ENCODE results near the gene NRXN3. TPM values are rescaled to one million over a fixed set of nuclear protein-coding genes. Genes with fewer than 3 reads are reported as not detected.

The NRXN3 gene
- total and polyA plus RNA-seq, 2 of the 13 experiments (the other 11 are each of a cell fraction or from before 2014, with no cell fraction given), result 0.03 TPM; not detected in 1

- no peaks in the 10 kb centered on the region for H3K36me3 ChIP-seq (replicated peaks in 1 of 2; ENCODE audit: control insufficient read depth in 1 of 2, insufficient read depth in 2 of 2, low read length in 2 of 2)
- POLR2A ChIA-PET, result no interaction called here
- DNase-seq (ENCODE audit: low spot score) (no peak), ATAC-seq (no peak), FAIRE-seq (no peak)
- H3K4me1 ChIP-seq (ENCODE audit: insufficient read depth, low read length), result no peaks in the 10 kb centered on the region
- H3K79me2 ChIP-seq (ENCODE audit: insufficient read depth, low read length), result no peaks in the 10 kb centered on the region
- H4K20me1 ChIP-seq (ENCODE audit: insufficient read depth, low read length), result no peaks in the 10 kb centered on the region
- no peaks in the 10 kb centered on the region for H3K27me3 ChIP-seq (ENCODE audit: control insufficient read depth in 1 of 2, insufficient read depth in 2 of 2, low read length in 2 of 2)
- H3K27ac ChIP-seq (ENCODE audit: extremely low read length, insufficient read depth, low read length), result no peak overlapping the region
- H3K4me2 ChIP-seq (ENCODE audit: low read depth, low read length), result no peak overlapping the region
- WGBS (ENCODE audit: low lambda C conversion rate), result 3% methylated on average over 2 of the region's 2 CpGs
- BruUV-seq (replicated peaks), result no TSS peak
- H3K9me3 ChIP-seq (ENCODE audit: low read length), result peaks cover 65% of the 10 kb centered on the region
- no peak overlapping the region for H3K4me3 ChIP-seq (replicated peaks in 1 of 3; ENCODE audit: insufficient read depth in 1 of 3, low read depth in 2 of 3, low read length in 3 of 3)
- no peak overlapping the region for H3K9ac ChIP-seq (ENCODE audit: insufficient read depth, low read depth, low read length)
- intact Hi-C loops (cut with micrococcal nuclease; ENCODE audit: unreplicated experiment) (no loop called here), in situ Hi-C loops (cut with HindIII; ENCODE audit: extremely low pct_ligation_motif_present, low pct_unique_long_range_greater_than_20kb) (no loop called here)
- TF ChIP-seq, protein P1, sequence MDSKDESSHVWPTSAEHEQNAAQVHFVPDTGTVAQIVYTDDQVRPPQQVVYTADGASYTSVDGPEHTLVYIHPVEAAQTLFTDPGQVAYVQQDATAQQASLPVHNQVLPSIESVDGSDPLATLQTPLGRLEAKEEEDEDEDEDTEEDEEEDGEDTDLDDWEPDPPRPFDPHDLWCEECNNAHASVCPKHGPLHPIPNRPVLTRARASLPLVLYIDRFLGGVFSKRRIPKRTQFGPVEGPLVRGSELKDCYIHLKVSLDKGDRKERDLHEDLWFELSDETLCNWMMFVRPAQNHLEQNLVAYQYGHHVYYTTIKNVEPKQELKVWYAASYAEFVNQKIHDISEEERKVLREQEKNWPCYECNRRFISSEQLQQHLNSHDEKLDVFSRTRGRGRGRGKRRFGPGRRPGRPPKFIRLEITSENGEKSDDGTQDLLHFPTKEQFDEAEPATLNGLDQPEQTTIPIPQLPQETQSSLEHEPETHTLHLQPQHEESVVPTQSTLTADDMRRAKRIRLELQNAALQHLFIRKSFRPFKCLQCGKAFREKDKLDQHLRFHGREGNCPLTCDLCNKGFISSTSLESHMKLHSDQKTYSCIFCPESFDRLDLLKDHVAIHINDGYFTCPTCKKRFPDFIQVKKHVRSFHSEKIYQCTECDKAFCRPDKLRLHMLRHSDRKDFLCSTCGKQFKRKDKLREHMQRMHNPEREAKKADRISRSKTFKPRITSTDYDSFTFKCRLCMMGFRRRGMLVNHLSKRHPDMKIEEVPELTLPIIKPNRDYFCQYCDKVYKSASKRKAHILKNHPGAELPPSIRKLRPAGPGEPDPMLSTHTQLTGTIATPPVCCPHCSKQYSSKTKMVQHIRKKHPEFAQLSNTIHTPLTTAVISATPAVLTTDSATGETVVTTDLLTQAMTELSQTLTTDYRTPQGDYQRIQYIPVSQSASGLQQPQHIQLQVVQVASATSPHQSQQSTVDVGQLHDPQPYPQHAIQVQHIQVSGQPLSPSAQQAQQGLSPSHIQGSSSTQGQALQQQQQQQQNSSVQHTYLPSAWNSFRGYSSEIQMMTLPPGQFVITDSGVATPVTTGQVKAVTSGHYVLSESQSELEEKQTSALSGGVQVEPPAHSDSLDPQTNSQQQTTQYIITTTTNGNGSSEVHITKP (CRISPR knock-in tag; IDR thresholded peaks at IDR 0.05; ENCODE audit: low read depth), result no peak
- no peak for TF ChIP-seq PCBP2 (optimal IDR thresholded peaks at IDR 0.05; ENCODE audit: low read depth, low read length, poor library complexity, severe bottlenecking)
- CTCF ChIA-PET (ENCODE audit: low intra/inter-chr PET ratio, low total read pairs), result no interaction called here
- no peak overlapping the region for H2AFZ ChIP-seq (ENCODE audit: low read length)
Measured at GRCh38 chr14:79209418-79209817, 1039.2 kb downstream of the NRXN3 start.

DNA sequence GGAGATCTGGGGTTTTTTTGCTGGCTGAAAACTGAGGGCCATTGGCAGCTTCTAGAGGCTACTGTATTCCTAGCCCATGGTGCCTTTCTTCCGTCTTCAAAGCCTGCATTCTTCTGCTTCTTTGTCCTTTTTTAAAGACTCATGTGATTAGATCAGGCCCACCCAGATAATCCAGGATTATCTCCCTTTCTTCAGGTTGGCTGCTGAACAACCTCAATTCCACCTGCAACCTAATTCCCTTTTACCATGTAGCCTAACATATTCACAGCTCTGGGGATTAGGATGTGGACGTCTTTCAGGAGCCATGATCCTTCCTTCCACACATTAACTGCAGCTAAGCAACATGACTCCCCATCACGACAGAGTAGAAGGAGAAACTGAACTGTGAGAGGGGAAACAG lies 1055.6 kb downstream of the NRXN3 start:
- Histone ChIP-seq H3K27me3 (ENCODE audit: control insufficient read depth in 1 of 2, insufficient read depth in 2 of 2, low read length in 2 of 2) (no peaks in the 10 kb centered on the region), H3K9ac (ENCODE audit: insufficient read depth, low read depth, low read length) (no peak overlapping the region), H3K79me2 (ENCODE audit: insufficient read depth, low read length) (no peaks in the 10 kb centered on the region), H4K20me1 (ENCODE audit: insufficient read depth, low read length) (no peaks in the 10 kb centered on the region), H3K4me1 (ENCODE audit: insufficient read depth, low read length) (no peaks in the 10 kb centered on the region), H3K27ac (ENCODE audit: extremely low read length, insufficient read depth, low read length) (no peak overlapping the region), H2AFZ (ENCODE audit: low read length) (no peak overlapping the region), H3K4me3 (replicated peaks in 1 of 3; ENCODE audit: insufficient read depth in 1 of 3, low read depth in 2 of 3, low read length in 3 of 3) (no peak overlapping the region), H3K36me3 (replicated peaks in 1 of 2; ENCODE audit: control insufficient read depth in 1 of 2, insufficient read depth in 2 of 2, low read length in 2 of 2) (no peaks in the 10 kb centered on the region), H3K4me2 (ENCODE audit: low read depth, low read length) (no peak overlapping the region), H3K9me3 (ENCODE audit: low read length) (peaks cover 72% of the 10 kb centered on the region)
- TF ChIP-seq ZFP62 (CRISPR knock-in tag; IDR thresholded peaks at IDR 0.05), result no peak
- no peak for TF ChIP-seq FOXO1 (CRISPR knock-in tag; IDR thresholded peaks at IDR 0.05)
- TF ChIP-seq AHDC1 (CRISPR knock-in tag; IDR thresholded peaks at IDR 0.05; ENCODE audit: borderline replicate concordance), result no peak
- no peak for TF ChIP-seq DR1 (CRISPR knock-in tag; IDR thresholded peaks at IDR 0.05)
- TF ChIP-seq U2AF2 (IDR thresholded peaks at IDR 0.05; ENCODE audit: low read depth, low read length), result no peak
- DNase-seq (ENCODE audit: low spot score) (no peak), FAIRE-seq (no peak), ATAC-seq (no peak)
- ChIA-PET CTCF (ENCODE audit: low intra/inter-chr PET ratio, low total read pairs) (no interaction called here), POLR2A (no interaction called here)
- BruUV-seq (replicated peaks), result no TSS peak
- in situ Hi-C loops (cut with HindIII; ENCODE audit: extremely low pct_ligation_motif_present, low pct_unique_long_range_greater_than_20kb), result no loop called here
- intact Hi-C loops (cut with micrococcal nuclease; ENCODE audit: unreplicated experiment), result no loop called here
- 3% methylated on average over 3 of the region's 3 CpGs for WGBS (ENCODE audit: low lambda C conversion rate)

Data from HepG2 (cell line).